ENCODE data around the gene PEAR1. TPM values are rescaled to one million over a fixed set of nuclear protein-coding genes. Genes with fewer than 3 reads are reported as not detected.

PEAR1 gene
- total RNA-seq, 4 donors from 2014 or later, result 4.9 to 17.3 (median 7.0) TPM

DNA sequence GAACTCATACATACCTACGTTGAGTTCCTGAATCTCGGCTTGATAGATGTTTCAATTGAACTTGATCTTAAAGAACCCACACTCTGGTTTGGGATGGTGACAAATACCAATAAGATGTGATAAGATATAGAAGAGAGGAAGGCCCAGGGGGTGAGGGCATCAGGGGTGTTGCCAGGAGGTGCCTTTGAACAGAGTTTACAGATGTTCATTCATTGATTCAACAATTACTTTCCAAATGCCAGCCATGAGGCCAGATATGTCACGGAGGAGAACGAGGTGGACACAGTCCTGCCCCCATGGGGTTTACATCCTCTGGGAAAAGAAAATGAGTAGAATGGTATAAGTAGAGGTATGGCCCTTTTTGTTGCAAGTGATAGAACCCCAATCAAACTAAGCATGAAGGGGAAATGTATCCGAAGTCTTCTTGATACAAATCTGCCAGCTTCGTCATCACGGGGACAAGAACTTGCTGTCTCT lies 27.6 kb downstream of the PEAR1 start:
- no peaks in the 10 kb centered on the region for H3K9me3 ChIP-seq
- no peak for TF ChIP-seq POLR2A (IDR thresholded peaks at IDR 0.05)
- TF ChIP-seq, protein P1, sequence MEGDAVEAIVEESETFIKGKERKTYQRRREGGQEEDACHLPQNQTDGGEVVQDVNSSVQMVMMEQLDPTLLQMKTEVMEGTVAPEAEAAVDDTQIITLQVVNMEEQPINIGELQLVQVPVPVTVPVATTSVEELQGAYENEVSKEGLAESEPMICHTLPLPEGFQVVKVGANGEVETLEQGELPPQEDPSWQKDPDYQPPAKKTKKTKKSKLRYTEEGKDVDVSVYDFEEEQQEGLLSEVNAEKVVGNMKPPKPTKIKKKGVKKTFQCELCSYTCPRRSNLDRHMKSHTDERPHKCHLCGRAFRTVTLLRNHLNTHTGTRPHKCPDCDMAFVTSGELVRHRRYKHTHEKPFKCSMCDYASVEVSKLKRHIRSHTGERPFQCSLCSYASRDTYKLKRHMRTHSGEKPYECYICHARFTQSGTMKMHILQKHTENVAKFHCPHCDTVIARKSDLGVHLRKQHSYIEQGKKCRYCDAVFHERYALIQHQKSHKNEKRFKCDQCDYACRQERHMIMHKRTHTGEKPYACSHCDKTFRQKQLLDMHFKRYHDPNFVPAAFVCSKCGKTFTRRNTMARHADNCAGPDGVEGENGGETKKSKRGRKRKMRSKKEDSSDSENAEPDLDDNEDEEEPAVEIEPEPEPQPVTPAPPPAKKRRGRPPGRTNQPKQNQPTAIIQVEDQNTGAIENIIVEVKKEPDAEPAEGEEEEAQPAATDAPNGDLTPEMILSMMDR (IDR thresholded peaks at IDR 0.05), result no peak
- no peak overlapping the region for H3K27ac ChIP-seq
- peaks cover 0 to 18% of the 10 kb centered on the region in 2 donors for H3K27me3 ChIP-seq
- no peak for DNase-seq
- H3K4me1 ChIP-seq, result peaks cover 0 to 21% (median 0%) of the 10 kb centered on the region in 4 donors
- H3K4me3 ChIP-seq, result no peak overlapping the region
- no peaks in the 10 kb centered on the region for H3K36me3 ChIP-seq

DNA sequence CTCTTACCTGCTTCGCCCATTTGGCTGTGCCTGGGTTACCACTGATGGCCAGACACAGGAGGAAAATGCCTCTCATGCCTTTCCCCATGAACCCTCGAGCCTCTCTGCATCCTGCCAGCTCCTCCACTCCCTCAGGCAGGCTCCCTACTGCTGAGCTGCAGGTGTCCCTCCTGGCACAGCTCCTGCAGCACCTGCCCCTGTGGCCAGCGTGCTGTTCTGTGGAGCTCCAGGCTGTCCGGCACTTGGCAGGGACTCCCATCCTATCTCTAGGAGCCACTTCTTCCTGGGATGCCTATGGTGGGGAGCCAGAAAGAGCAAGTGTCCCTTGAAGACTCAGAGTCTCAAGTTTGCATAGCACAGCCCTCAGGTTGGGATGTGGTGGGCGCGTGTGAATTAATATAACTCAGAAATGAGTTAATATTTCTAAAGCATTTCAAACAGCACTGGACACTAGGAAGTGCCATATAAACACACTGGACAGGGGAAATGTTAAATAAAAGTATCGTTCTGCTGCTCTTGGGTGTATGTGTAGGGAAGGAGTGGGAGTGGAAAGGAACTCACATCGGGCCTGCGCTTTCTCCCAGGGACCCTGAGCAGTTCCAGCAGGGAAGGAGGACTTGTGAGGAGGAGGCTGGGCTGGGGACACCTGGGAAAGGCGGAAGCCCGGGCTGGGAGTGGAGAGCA lies 29.6 kb downstream of the PEAR1 start:
- peaks cover 0 to 30% of the 10 kb centered on the region in 2 donors for H3K27me3 ChIP-seq
- peaks cover 0 to 26% (median 0%) of the 10 kb centered on the region in 4 donors for H3K4me1 ChIP-seq
- H3K27ac ChIP-seq, result no peak overlapping the region
- H3K9me3 ChIP-seq, result no peaks in the 10 kb centered on the region
- no peak overlapping the region for H3K4me3 ChIP-seq
- TF ChIP-seq, protein P1 (IDR thresholded peaks at IDR 0.05), result no peak
- no peak for TF ChIP-seq POLR2A (IDR thresholded peaks at IDR 0.05)
- no peak for DNase-seq
- H3K36me3 ChIP-seq, result no peaks in the 10 kb centered on the region

DNA sequence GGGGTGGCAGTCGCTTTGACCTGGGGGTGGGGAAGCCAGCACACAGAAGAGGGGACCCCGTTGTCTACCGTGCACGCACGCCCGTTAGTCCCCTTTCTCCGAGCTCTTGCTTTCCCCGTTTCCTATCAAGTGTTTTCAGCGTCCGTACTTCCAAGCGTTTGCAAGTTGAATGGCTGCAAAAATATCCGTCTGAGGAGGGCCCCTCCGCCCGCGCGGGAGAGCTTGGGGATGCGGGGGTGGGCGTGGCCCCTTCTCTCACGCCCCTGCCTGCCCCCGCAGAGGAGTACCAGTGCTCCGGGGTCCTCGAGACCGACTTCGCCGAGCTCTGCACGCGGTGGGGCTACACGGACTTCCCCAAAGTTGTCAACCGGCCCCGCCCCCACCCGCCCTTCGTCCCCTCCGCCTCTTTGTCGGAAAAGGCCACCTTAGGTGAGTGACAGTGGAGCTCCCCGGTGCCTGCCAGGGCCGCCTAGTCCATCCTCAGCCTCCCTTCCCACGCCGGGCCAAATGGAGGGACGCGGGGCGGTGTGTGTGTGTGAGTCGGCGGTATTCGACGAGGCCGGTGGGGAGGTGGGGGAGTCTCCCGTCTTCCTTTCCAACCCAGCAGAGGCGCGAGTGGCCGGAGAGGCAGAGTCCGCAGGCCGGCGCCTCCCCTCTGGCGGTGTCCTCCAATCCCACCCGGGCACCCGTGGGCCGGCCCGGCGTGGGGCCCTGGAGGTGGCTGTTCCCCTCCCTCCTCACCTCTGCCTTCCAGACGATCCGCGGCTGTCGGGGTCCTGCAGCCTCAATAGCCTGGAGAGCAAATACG lies 30.4 kb downstream of the PEAR1 start:
- no peaks in the 10 kb centered on the region for H3K36me3 ChIP-seq
- H3K9me3 ChIP-seq, result no peaks in the 10 kb centered on the region
- peaks cover 0 to 31% of the 10 kb centered on the region in 2 donors for H3K27me3 ChIP-seq
- no peak for TF ChIP-seq POLR2A (IDR thresholded peaks at IDR 0.05)
- TF ChIP-seq, protein P1 (IDR thresholded peaks at IDR 0.05), result no peak
- H3K4me1 ChIP-seq, result peaks cover 0 to 26% (median 0%) of the 10 kb centered on the region in 4 donors
- DNase-seq, result no peak
- no peak overlapping the region for H3K27ac ChIP-seq
- peak overlapping the region in 1 of 4 donors; percentile 9 for H3K4me3 ChIP-seq

DNA sequence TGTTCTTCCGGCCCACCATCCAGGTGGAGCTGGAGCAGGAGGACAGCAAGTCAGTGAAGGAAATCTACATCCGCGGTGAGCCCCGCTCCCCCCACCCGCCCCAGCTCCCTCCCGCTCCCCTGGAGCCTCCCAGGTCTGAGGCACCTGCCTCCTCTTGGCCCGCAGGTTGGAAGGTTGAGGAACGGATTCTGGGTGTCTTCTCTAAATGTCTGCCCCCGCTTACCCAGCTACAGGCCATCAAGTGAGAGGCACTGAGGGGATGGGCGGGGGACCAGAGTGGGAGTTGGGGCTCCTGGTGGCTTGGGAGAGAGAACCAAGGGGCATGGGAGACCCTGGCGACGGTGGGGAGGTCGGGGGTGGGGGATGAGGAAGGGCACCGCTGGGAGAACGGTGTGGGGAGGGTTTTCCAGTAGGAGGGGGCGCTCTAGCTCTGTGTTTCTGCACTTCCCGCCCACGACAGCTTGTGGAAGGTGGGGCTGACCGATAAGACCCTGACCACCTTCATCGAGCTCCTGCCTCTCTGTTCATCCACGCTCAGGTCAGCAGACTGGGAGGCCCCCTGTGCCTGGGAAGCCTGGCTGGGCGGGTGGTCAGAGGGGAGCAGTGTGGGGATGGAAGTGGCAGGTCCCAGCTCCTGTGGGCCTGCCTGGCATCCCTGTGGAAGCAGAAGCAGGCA lies 31.1 kb downstream of the PEAR1 start:
- Histone ChIP-seq H3K9me3 (no peaks in the 10 kb centered on the region), H3K4me3 (no peak overlapping the region), H3K4me1 (peaks cover 0 to 26% (median 0%) of the 10 kb centered on the region in 4 donors), H3K27ac (no peak overlapping the region), H3K36me3 (no peaks in the 10 kb centered on the region), H3K27me3 (peaks cover 0 to 31% of the 10 kb centered on the region in 2 donors)
- TF ChIP-seq POLR2A (IDR thresholded peaks at IDR 0.05), result no peak
- TF ChIP-seq, protein P1 (IDR thresholded peaks at IDR 0.05), result no peak
- no peak for DNase-seq

DNA sequence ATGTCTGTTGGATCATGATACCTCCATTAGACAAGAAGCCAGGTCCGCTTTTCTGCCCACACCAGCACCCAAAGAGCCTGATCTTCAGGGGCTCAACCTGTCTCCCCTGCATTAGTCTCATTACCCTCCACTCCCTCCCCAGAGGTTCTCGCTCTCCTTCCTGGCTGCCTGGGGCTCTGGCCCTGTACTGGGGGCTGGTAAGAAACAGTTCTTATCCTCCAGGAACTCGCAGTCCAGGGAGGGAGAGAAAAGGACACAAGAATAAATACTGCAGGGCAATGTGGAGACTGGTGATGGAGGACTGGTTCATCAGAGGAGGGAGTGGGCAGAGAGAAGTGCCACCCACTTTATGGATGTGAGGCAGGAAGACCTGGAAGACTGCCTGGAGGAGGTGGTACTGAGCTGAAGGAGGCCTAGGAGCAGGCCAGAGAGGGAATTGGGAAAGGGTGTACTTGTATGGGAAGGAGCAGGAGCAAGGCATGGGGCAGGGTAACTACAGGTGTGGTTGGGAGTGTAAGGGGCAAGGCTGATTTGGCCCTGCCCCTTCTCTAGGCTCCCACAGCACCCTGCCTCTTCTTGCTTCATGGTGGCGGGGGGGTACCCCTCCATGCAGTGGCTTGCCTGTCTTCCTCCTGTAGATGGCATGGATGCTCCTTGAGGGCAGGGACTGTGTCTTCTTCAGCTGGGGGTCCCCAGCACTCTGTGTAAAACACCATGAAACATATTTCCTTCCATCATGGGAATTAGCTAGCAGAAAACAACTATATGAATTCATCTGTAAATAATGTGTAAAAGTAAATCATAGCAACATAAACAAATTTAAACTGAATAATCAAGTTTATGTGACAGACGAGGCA lies 31.9 kb downstream of the PEAR1 start:
- Histone ChIP-seq H3K36me3 (no peaks in the 10 kb centered on the region), H3K27me3 (peaks cover 0 to 31% of the 10 kb centered on the region in 2 donors), H3K27ac (no peak overlapping the region), H3K9me3 (no peaks in the 10 kb centered on the region), H3K4me1 (peaks cover 0 to 19% (median 0%) of the 10 kb centered on the region in 4 donors), H3K4me3 (no peak overlapping the region)
- no peak for TF ChIP-seq POLR2A (IDR thresholded peaks at IDR 0.05)
- TF ChIP-seq, protein P1 (IDR thresholded peaks at IDR 0.05), result no peak
- no peak for DNase-seq

Data from Peyer's patch (tissue), 4 donors.